Heart left ventricle (tissue), 16 donors: ENCODE measurements around the gene SPTB. TPM values are rescaled to one million over a fixed set of nuclear protein-coding genes. Genes with fewer than 3 reads are reported as not detected.

Source experiments
- ATAC-seq, 4 donors: fragments of 200-7000 bp; cut with Tn5 transposase; one replicate each; pipeline ENCODE4 v1.9.1; 2020 to 2022; ENCODE audit warnings: moderate library complexity in 4 of 4, mild to moderate bottlenecking in 3 of 4, moderate number of reproducible peaks in 1 of 4
- DNase-seq, 5 donors: peaks; one replicate each; pipeline ENCODE4 v3.0.0-alpha.2; 2020
- H3K27ac ChIP-seq, 12 donors: fragments of 200-600 bp; sonication (generic) in 4 of 12; one replicate each; pipeline versions ENCODE4 v1.5.0 to v1.8.0; 2016 to 2022; ENCODE audit warnings: mild to moderate bottlenecking in 2 of 12
- H3K27me3 ChIP-seq, 9 donors: fragments of 200-600 bp; sonication (generic) in 2 of 9; one replicate each; pipeline versions ENCODE4 v1.5.1 to v1.8.0; 2016 to 2022; ENCODE audit warnings: mild to moderate bottlenecking in 3 of 9
- H3K36me3 ChIP-seq, 9 donors: fragments of 200-600 bp; sonication (generic) in 2 of 9; one replicate each; pipeline versions ENCODE4 v1.5.0 to v1.8.0; 2018 to 2022; ENCODE audit warnings: mild to moderate bottlenecking in 2 of 9
- H3K4me1 ChIP-seq, 12 donors: fragments of 200-600 bp; sonication (generic) in 4 of 12; one replicate each; pipeline versions ENCODE4 v1.5.0 to v1.8.0; 2016 to 2022; ENCODE audit warnings: mild to moderate bottlenecking in 3 of 12
- H3K4me3 ChIP-seq, 12 donors: fragments of 200-600 bp; sonication (generic) in 4 of 12; one replicate each; pipeline versions ENCODE4 v1.5.0 to v1.8.0; 2017 to 2022; ENCODE audit warnings: mild to moderate bottlenecking in 9 of 12, moderate library complexity in 4 of 12
- H3K9me3 ChIP-seq, 12 donors: fragments of 200-600 bp; sonication (generic) in 4 of 12; one replicate each; pipeline versions ENCODE4 v1.5.0 to v1.8.0; 2016 to 2022; ENCODE audit warnings: mild to moderate bottlenecking in 1 of 12
- CTCF ChIP-seq, 12 donors: fragments of 200-600 bp; sonication (generic) in 4 of 12; IDR thresholded peaks; one replicate each; pipeline versions ENCODE4 v1.5.0 to v1.8.0; 2018 to 2022; ENCODE audit warnings: antibody characterized with exemption in 12 of 12, mild to moderate bottlenecking in 5 of 12
- POLR2A ChIP-seq, 2 donors: fragments of 450-650 bp; IDR thresholded peaks; one replicate each; pipeline ENCODE4 v1.6.1; 2017; ENCODE audit warnings: antibody characterized with exemption in 2 of 2, mild to moderate bottlenecking in 2 of 2, moderate library complexity in 2 of 2
- WGBS, 4 donors: extraction: QIAGEN DNeasy Blood & Tissue Kit in 2 of 4; methylation state at CpG; one replicate each; pipeline versions ENCODE4 v1.1.5 to v1.1.7; 2013 to 2018; 5-methylcytosine and 5-hydroxymethylcytosine counted together
- intact Hi-C, 10 donors: fragments of 100-400 bp; cut with DNase I; formaldehyde crosslinking; loops; one replicate each; pipeline versions ENCODE4 v1.11.1 to v1.14.2; 2022
- polyA plus RNA-seq, 2 donors: library from polyadenylated mRNA; stranded (reverse); fragments of 200-250 nt; gene quantifications; one replicate each; pipeline ENCODE4 v1.2.3, GENCODE V29; 2013
- total RNA-seq, 9 donors: library from RNA; depleted of rRNA in 2 of 9; stranded (reverse); fragments of >200 nt in 2 of 9; fragmentation: NEBNext Ultra II Directional in 3 of 9; extraction: Animal tissue kit (Norgen Biotek cat#: 25700) in 3 of 9; gene quantifications; one replicate each; pipeline versions ENCODE4 v1.1.0 to v1.2.4, GENCODE V29; 2016 to 2023
- donor health status: ischemic (EF 13 %, LVEDD 7.1; RV severe dilation, severe dysfunction).
- donor health status: healthy with polysubstance abuse.
- donor health status: DM: no; HTN: yes; CAD: no.
- donor health status: DM: no; HTN: no; CAD: no.
- donor health status: ischemic (EF 25% LVEDD 6.9; RV normal size, moderate dysfunction).
- donor health status: ischemic (EF 25% LVEDD 5.7; RV mildly dilated, moderate dysfunction).
- donor health status: healthy.
- donor health status: DM: yes; HTN: yes; CAD: no.
- donor health status: ischemic (EF 35%, LVEDD 5.7; RV mildly dilated, moderate dysfunction).
- donor health status: nonischemic (EF 11% LVEDD 7.7; RV severe dilation, severe dysfunction).
- donor health status: DM: yes; HTN: yes; CAD: no.
- donor health status: PGD.
- donor health status: ischemic (EF 29% LVEDD 5.4; RV normal size, mild dysfunction).
- donor health status: nonischemic (EF 23%, LVEDD 6.1; RV moderate dilation, normal function).

SPTB gene
- total and polyA plus RNA-seq, 11 donors: 60.3 to 195 (median 92.6) TPM

- Histone ChIP-seq H3K27ac (no peak overlapping the region), H3K4me1 (peaks cover 0 to 24% (median 8%) of the 10 kb centered on the region in 12 donors), H3K27me3 (no peaks in the 10 kb centered on the region), H3K36me3 (peaks cover 0 to 81% (median 64%) of the 10 kb centered on the region in 9 donors), H3K9me3 (no peaks in the 10 kb centered on the region), H3K4me3 (no peak overlapping the region)
- TF ChIP-seq CTCF (IDR thresholded peaks at IDR 0.05) (no peak), POLR2A (IDR thresholded peaks at IDR 0.05) (no peak)
- ATAC-seq (no peak), DNase-seq (peak in 1 of 5 donors; percentile 7)
- WGBS, 4 donors: 92 to 98% (median 95%) methylated on average over 4 of the region's 4 CpGs
- intact Hi-C loops: no loop called here
These were observed 147.6 kb downstream of the SPTB start for GRCh38 chr14:64732066-64732465.

- WGBS, 4 donors: 92 to 96% (median 95%) methylated on average over 15 of the region's 15 CpGs
- ATAC-seq (no peak), DNase-seq (peak in 2 of 5 donors; percentile 14 to 18)
- TF ChIP-seq CTCF (IDR thresholded peaks at IDR 0.05) (no peak), POLR2A (IDR thresholded peaks at IDR 0.05) (no peak)
- no peak overlapping the region for H3K27ac ChIP-seq
- peaks cover 0 to 31% (median 10%) of the 10 kb centered on the region in 12 donors for H3K4me1 ChIP-seq
- H3K4me3 ChIP-seq: no peak overlapping the region
- intact Hi-C loops: no loop called here
- no peaks in the 10 kb centered on the region for H3K9me3 ChIP-seq
- H3K27me3 ChIP-seq: no peaks in the 10 kb centered on the region
- H3K36me3 ChIP-seq: peaks cover 0 to 72% (median 57%) of the 10 kb centered on the region in 9 donors
These were observed 148.5 kb downstream of the SPTB start for GRCh38 chr14:64731141-64731581.

- intact Hi-C loops: no loop called here
- no peak for ATAC-seq
- Histone ChIP-seq H3K4me1 (peaks cover 0 to 36% (median 13%) of the 10 kb centered on the region in 12 donors), H3K27ac (no peak overlapping the region), H3K4me3 (no peak overlapping the region), H3K36me3 (peaks cover 0 to 67% (median 52%) of the 10 kb centered on the region in 9 donors), H3K27me3 (no peaks in the 10 kb centered on the region), H3K9me3 (no peaks in the 10 kb centered on the region)
- DNase-seq: peak in 2 of 5 donors; percentile 9 to 25
- TF ChIP-seq POLR2A (IDR thresholded peaks at IDR 0.05) (no peak), CTCF (IDR thresholded peaks at IDR 0.05) (no peak)
- WGBS, 4 donors: 94 to 96% (median 95%) methylated on average over 10 to 12 of the region's 12 CpGs
These were observed 149.0 kb downstream of the SPTB start for GRCh38 chr14:64730681-64731080.

GRCh38 chr14:64730061-64730440, 149.7 kb downstream of the SPTB start:
- Histone ChIP-seq H3K4me3 (no peak overlapping the region), H3K4me1 (peaks cover 0 to 42% (median 19%) of the 10 kb centered on the region in 12 donors), H3K9me3 (no peaks in the 10 kb centered on the region), H3K36me3 (peaks cover 0 to 62% (median 47%) of the 10 kb centered on the region in 9 donors), H3K27ac (peak overlapping the region in 6 of 12 donors; percentile 1 to 50 (median 32)), H3K27me3 (no peaks in the 10 kb centered on the region)
- peak in 2 of 5 donors; percentile 10 to 20 for DNase-seq
- 75 to 89% (median 81%) methylated on average over 1 of the region's 1 CpG for WGBS, 4 donors
- intact Hi-C loops: no loop called here
- TF ChIP-seq CTCF (IDR thresholded peaks at IDR 0.05) (no peak), POLR2A (IDR thresholded peaks at IDR 0.05) (no peak)
- ATAC-seq: no peak
